ENCODE results near the gene AHCYL1. TPM values are rescaled to one million over a fixed set of nuclear protein-coding genes. Genes with fewer than 3 reads are reported as not detected.

AHCYL1 gene
- total RNA-seq, 1 donor from 2014 or later: 41.6 TPM

DNA sequence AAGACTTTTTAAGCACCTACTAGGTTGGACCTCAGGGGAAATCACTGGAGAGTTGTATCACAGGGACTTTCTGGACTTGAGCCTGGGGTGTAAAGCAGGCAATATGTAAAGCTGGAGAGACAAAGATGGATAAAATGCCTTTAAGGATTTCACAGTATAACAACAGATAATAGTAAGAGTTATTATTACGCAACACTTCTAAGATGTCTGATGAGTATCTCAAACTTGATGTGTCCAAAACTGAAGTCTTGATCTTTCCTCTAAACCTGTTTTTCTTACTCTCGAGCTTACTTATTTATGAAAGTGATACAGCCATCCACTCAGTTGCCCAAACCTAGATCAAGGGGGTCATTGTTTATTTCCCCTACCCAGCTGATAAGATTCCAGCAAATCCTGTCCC lies 47.8 kb downstream of the AHCYL1 start:
- Mint-ChIP-seq H3K4me1 (peaks cover 43% of the 10 kb centered on the region), H3K36me3 (ENCODE audit: low read depth) (peaks cover 5% of the 10 kb centered on the region), H3K27me3 (no peaks in the 10 kb centered on the region), H3K9me3 (no peaks in the 10 kb centered on the region), H3K27ac (no peak overlapping the region), H3K4me3 (no peak overlapping the region)
- CTCF ChIA-PET: interaction anchor here (0.8 to 1.9 kb wide), 2 partner anchors 28 to 255 kb away, joined by 3 to 5 read pairs; no protein-coding TSS in a partner anchor
- no peak for DNase-seq
- TF ChIP-seq, protein P1, sequence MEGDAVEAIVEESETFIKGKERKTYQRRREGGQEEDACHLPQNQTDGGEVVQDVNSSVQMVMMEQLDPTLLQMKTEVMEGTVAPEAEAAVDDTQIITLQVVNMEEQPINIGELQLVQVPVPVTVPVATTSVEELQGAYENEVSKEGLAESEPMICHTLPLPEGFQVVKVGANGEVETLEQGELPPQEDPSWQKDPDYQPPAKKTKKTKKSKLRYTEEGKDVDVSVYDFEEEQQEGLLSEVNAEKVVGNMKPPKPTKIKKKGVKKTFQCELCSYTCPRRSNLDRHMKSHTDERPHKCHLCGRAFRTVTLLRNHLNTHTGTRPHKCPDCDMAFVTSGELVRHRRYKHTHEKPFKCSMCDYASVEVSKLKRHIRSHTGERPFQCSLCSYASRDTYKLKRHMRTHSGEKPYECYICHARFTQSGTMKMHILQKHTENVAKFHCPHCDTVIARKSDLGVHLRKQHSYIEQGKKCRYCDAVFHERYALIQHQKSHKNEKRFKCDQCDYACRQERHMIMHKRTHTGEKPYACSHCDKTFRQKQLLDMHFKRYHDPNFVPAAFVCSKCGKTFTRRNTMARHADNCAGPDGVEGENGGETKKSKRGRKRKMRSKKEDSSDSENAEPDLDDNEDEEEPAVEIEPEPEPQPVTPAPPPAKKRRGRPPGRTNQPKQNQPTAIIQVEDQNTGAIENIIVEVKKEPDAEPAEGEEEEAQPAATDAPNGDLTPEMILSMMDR (IDR thresholded peaks at IDR 0.05): no peak
- no peak for ATAC-seq (ENCODE audit: low read depth)
- POLR2A ChIA-PET: interaction anchor here (0.9 kb wide), 1 partner anchor 114 kb away, joined by 3 read pairs; no protein-coding TSS in a partner anchor
- intact Hi-C loops (cut with micrococcal nuclease): loop anchor here (5.0 to 10.0 kb wide), 2 partner anchors 540 to 1412 kb away; partner anchors contain the start of genes ATP5PB, CYB561D1 and WDR77

DNA sequence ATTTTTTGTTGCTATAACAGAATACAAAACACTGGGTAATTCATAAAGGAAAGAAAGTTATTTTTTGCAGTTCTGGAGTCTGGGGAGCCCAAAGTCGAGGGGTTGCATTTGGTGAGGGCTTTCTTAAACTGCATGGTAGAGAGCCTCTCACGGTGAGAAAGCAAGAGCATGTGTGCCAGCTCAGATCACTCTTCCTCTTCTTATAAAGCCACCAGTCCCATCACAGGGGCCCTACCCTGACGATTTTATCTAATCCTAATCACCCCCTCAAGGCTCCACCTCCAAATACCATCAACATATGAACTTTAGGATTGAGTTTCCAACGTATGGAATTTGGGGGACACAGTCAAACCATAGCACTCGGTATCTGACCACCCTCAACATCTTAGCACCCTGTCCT lies 48.9 kb downstream of the AHCYL1 start:
- intact Hi-C loops (cut with micrococcal nuclease): loop anchor here (5.0 to 10.0 kb wide), 2 partner anchors 541 to 1411 kb away; partner anchors contain the start of genes ATP5PB, CYB561D1 and WDR77
- TF ChIP-seq, protein P1 (IDR thresholded peaks at IDR 0.05): no peak
- ChIA-PET POLR2A (interaction anchor here (2.9 kb wide), 1 partner anchor 49 kb away, joined by 24 read pairs; the partner anchor contains the start of gene AHCYL1), CTCF (interaction anchor here (1.9 to 2.1 kb wide), 2 partner anchors 50 to 256 kb away, joined by 5 to 7 read pairs; no protein-coding TSS in a partner anchor)
- Mint-ChIP-seq H3K27ac (peak overlapping the region; percentile 90), H3K4me1 (peaks cover 43% of the 10 kb centered on the region), H3K36me3 (ENCODE audit: low read depth) (peaks cover 14% of the 10 kb centered on the region), H3K4me3 (peak overlapping the region; percentile 93), H3K27me3 (no peaks in the 10 kb centered on the region), H3K9me3 (no peaks in the 10 kb centered on the region)
- no peak for DNase-seq
- no peak for ATAC-seq (ENCODE audit: low read depth)

DNA sequence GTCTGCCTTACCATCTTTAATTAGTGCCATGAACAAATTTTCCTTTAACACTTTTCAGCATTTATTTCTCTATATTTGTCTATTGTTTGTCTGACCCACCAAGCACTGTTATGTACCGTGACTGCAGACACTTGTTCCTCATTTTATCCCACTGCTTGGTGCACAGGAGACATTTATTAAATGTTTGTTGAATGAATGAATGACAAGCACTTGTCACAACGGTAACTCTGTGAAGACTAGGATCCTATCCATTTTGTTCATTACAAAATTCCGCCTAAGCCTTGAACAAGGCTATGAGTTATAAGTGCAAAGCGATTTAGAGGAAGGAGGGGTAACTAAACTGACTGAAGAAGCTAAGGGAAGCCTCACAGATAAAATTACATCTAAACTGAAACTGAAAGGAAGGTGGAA lies 49.5 kb downstream of the AHCYL1 start:
- no peak for ATAC-seq (ENCODE audit: low read depth)
- TF ChIP-seq, protein P1 (IDR thresholded peaks at IDR 0.05): no peak
- H3K36me3 Mint-ChIP-seq (ENCODE audit: low read depth): peaks cover 20% of the 10 kb centered on the region
- peak overlapping the region; percentile 90 for H3K27ac Mint-ChIP-seq
- ChIA-PET CTCF (interaction anchor here (0.9 to 3.5 kb wide), 9 partner anchors 18 to 426 kb away, joined by 3 to 12 read pairs (median 5); partner anchors contain the start of gene AHCYL1), POLR2A (interaction anchor here (0.7 to 2.9 kb wide), 28 partner anchors 11 to 944 kb away, joined by 3 to 24 read pairs (median 4); partner anchors contain the start of genes AHCYL1, ATXN7L2, CD53 and GNAI3)
- H3K4me1 Mint-ChIP-seq: peaks cover 43% of the 10 kb centered on the region
- DNase-seq: no peak
- H3K27me3 Mint-ChIP-seq: no peaks in the 10 kb centered on the region
- no peaks in the 10 kb centered on the region for H3K9me3 Mint-ChIP-seq
- intact Hi-C loops (cut with micrococcal nuclease): loop anchor here (1.0 to 10.0 kb wide), 11 partner anchors 23 to 1411 kb away; partner anchors contain the start of genes AHCYL1, ATP5PB, CYB561D1 and GNAI3
- peak overlapping the region; percentile 93 for H3K4me3 Mint-ChIP-seq

DNA sequence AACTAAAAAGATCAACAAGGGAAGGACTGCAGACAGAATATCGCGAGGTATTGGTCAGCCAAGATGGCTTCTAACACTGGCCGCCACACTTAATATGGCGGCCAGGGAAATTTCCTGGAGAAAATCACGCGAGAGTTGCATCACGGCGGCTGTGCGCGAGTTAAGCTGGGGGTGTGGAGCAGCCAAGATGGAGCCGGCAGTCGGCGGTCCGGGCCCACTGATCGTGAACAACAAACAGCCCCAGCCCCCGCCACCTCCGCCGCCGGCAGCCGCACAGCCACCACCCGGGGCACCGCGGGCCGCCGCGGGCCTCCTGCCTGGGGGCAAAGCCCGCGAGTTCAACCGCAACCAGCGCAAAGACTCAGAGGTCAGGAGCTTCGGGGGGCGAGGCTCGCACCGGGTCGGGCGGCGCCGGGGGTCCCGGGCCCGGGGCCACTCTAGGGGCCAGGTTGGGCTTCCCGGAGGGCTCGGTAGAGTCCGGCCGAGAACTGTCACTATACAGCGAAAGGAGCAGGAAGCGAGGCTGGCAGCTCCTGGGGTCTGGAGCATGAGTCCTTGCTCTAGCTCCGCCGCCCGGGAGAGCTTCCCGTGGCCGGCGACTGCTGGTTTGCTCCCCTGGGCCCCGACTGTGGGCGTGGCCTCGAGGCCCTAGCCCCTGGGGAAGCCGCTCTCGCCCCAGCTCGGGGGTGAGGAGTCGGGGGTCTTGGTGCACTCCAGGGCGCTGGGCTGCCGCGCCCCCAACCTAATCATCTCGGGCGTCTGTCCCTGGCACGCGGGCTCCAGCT lies 50.1 kb downstream of the AHCYL1 start, which contains the start of gene STRIP1:
Gene STRIP1, plus strand, starts transcription at position 174 of the 785 bp plus-strand sequence. Its CDS starts 14 bp downstream, at position 188.
- Mint-ChIP-seq H3K27ac (peak within 1 kb of the TSS; percentile 90), H3K27me3 (no peaks in the 10 kb centered on the region), H3K36me3 (ENCODE audit: low read depth) (peaks cover 26% of the 10 kb centered on the region), H3K9me3 (no peaks in the 10 kb centered on the region), H3K4me1 (peaks cover 41% of the 10 kb centered on the region), H3K4me3 (peak within 1 kb of the TSS; percentile 93)
- ChIA-PET CTCF (interaction anchor here (0.9 to 3.5 kb wide), 10 partner anchors 17 to 426 kb away, joined by 3 to 12 read pairs (median 6); partner anchors contain the start of gene AHCYL1), POLR2A (interaction anchor here (0.6 to 2.9 kb wide), 35 partner anchors 12 to 1342 kb away, joined by 3 to 24 read pairs (median 4); partner anchors contain the start of genes AHCYL1, AMPD2, ATXN7L2 and CD53)
- intact Hi-C loops (cut with micrococcal nuclease): loop anchor here (1.0 to 10.0 kb wide), 11 partner anchors 23 to 1410 kb away; partner anchors contain the start of genes AHCYL1, ATP5PB, CYB561D1 and GNAI3
- DNase-seq (peak; percentile 81), ATAC-seq (ENCODE audit: low read depth) (peak; percentile 92)
- TF ChIP-seq, protein P1 (IDR thresholded peaks at IDR 0.05): no peak

Data from activated B cell treated with CpG ODN at 0.5 μM for 24 hours (primary cell).